BE2C (cell line): ENCODE measurements around the gene MUC16.

Experiments used
- DNase-seq: peaks from one replicate; pipeline ENCODE4 v3.0.0-alpha.2; 2020
- H3K27me3 ChIP-seq: fragments of 250-450 bp; sonication (Bioruptor Pico); 2 replicates; pipeline ENCODE4 v1.5.1; 2020; ENCODE audit warnings: mild to moderate bottlenecking
- H3K36me3 ChIP-seq: fragments of 250-450 bp; sonication (Bioruptor Pico); 2 replicates; pipeline ENCODE4 v1.5.1; 2020; ENCODE audit warnings: mild to moderate bottlenecking
- H3K4me1 ChIP-seq: fragments of 250-450 bp; sonication (Bioruptor Pico); 2 replicates; pipeline ENCODE4 v1.5.1; 2020
- H3K4me3 ChIP-seq: 2 replicates; pipeline ENCODE4 v1.5.1; 2011; ENCODE audit warnings: low read depth, low read length
- H3K9me3 ChIP-seq: fragments of 250-450 bp; sonication (Bioruptor Pico); 2 replicates; pipeline ENCODE4 v1.5.1; 2020
- TF ChIP-seq, protein P1 (sequence below): IDR thresholded peaks from 2 replicates; pipeline ENCODE4 v1.5.1; 2012; ENCODE audit warnings: mild to moderate bottlenecking, low read depth, low read length

MUC16 gene

DNA sequence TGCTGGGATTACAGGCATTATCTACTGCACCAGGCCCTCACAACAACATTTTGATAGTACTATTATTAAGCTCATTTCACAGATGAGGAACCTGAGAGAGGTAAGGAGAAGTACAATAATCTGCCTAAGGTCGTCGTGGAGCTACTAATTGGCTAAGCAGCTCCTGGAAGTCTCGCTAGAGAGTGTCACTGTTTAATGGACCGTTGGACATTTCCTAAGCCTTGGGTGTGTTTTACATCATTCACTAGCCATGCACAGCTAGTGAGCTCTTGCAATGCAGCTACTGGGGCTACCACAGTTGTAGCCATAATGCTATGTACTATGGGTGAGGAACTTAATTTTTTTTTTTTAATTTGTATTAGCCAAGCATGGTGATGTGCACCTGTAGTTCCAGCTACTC is 42.7 kb upstream of the MUC16 start:
- no peak for DNase-seq
- no peaks in the 10 kb centered on the region for H3K9me3 ChIP-seq
- H3K4me3 ChIP-seq = no peak overlapping the region
- H3K27me3 ChIP-seq = no peaks in the 10 kb centered on the region
- H3K4me1 ChIP-seq = no peaks in the 10 kb centered on the region
- no peaks in the 10 kb centered on the region for H3K36me3 ChIP-seq
- TF ChIP-seq, protein P1, sequence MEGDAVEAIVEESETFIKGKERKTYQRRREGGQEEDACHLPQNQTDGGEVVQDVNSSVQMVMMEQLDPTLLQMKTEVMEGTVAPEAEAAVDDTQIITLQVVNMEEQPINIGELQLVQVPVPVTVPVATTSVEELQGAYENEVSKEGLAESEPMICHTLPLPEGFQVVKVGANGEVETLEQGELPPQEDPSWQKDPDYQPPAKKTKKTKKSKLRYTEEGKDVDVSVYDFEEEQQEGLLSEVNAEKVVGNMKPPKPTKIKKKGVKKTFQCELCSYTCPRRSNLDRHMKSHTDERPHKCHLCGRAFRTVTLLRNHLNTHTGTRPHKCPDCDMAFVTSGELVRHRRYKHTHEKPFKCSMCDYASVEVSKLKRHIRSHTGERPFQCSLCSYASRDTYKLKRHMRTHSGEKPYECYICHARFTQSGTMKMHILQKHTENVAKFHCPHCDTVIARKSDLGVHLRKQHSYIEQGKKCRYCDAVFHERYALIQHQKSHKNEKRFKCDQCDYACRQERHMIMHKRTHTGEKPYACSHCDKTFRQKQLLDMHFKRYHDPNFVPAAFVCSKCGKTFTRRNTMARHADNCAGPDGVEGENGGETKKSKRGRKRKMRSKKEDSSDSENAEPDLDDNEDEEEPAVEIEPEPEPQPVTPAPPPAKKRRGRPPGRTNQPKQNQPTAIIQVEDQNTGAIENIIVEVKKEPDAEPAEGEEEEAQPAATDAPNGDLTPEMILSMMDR = no peak

- Histone ChIP-seq H3K9me3 (no peaks in the 10 kb centered on the region), H3K4me3 (no peak overlapping the region), H3K36me3 (no peaks in the 10 kb centered on the region), H3K4me1 (no peaks in the 10 kb centered on the region), H3K27me3 (no peaks in the 10 kb centered on the region)
- DNase-seq = no peak
- TF ChIP-seq, protein P1 = no peak
These were observed 36.5 kb upstream of the MUC16 start for GRCh38 chr19:9046694-9047093.

- no peaks in the 10 kb centered on the region for H3K36me3 ChIP-seq
- no peaks in the 10 kb centered on the region for H3K9me3 ChIP-seq
- H3K27me3 ChIP-seq = no peaks in the 10 kb centered on the region
- H3K4me3 ChIP-seq = no peak overlapping the region
- no peaks in the 10 kb centered on the region for H3K4me1 ChIP-seq
- no peak for DNase-seq
- TF ChIP-seq, protein P1 = no peak
These were observed 34.2 kb upstream of the MUC16 start for GRCh38 chr19:9044449-9044848.

- no peaks in the 10 kb centered on the region for H3K4me1 ChIP-seq
- no peak for DNase-seq
- H3K9me3 ChIP-seq = no peaks in the 10 kb centered on the region
- no peak overlapping the region for H3K4me3 ChIP-seq
- H3K36me3 ChIP-seq = no peaks in the 10 kb centered on the region
- TF ChIP-seq, protein P1 = no peak
- H3K27me3 ChIP-seq = no peaks in the 10 kb centered on the region
These were observed 33.3 kb upstream of the MUC16 start for GRCh38 chr19:9043524-9043923.

GRCh38 chr19:9041023-9041422 is 30.8 kb upstream of the MUC16 start:
- H3K4me1 ChIP-seq = no peaks in the 10 kb centered on the region
- H3K4me3 ChIP-seq = no peak overlapping the region
- H3K27me3 ChIP-seq = no peaks in the 10 kb centered on the region
- no peaks in the 10 kb centered on the region for H3K36me3 ChIP-seq
- no peaks in the 10 kb centered on the region for H3K9me3 ChIP-seq
- DNase-seq = no peak
- TF ChIP-seq, protein P1 = no peak

GRCh38 chr19:9040131-9040530 is 29.9 kb upstream of the MUC16 start:
- Histone ChIP-seq H3K4me1 (no peaks in the 10 kb centered on the region), H3K27me3 (no peaks in the 10 kb centered on the region), H3K4me3 (no peak overlapping the region), H3K36me3 (no peaks in the 10 kb centered on the region), H3K9me3 (no peaks in the 10 kb centered on the region)
- DNase-seq = no peak
- TF ChIP-seq, protein P1 = no peak
